Measurements from ENCODE around the gene SAC3D1.
"Not testable (repeated sequence)": the region's sequence is repeated elsewhere in the genome, so short reads cannot be mapped to it uniquely, and the experiment has no call there.

Gene SAC3D1

DNA sequence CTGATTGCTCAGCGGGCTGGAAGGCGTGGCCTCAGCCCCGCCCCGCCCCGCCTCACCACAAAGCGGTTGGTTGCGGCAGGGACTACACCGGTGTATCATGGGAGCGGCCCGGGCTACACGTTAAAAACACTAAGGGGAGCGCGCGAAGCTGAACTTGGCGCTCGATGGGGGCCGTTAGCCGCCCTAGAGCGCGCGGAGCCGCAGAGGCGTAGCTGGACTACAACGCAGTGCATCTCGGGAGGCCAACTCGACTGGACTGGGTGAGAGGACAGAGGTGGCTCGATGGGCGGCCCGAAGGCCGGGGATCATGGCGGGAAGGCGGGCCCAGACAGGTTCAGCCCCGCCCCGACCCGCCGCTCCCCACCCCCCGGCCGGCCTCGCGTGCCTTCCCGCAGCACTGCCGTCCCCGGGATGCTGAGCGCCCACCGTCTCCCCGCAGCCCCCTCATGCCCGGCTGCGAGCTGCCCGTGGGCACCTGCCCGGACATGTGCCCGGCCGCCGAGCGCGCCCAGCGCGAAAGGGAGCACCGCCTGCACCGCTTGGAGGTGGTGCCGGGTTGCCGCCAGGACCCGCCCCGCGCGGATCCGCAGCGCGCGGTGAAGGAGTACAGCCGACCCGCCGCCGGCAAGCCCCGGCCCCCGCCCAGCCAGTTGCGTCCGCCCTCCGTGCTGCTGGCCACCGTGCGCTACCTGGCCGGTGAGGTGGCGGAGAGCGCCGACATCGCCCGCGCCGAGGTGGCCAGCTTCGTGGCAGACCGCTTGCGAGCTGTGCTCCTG, at the start of gene SAC3D1:
Gene SAC3D1, plus strand, starts transcription at position 364 of the 776 bp plus-strand sequence. Its CDS starts 83 bp downstream, at position 447.
- peak; percentile 94 for DNase-seq

DNA sequence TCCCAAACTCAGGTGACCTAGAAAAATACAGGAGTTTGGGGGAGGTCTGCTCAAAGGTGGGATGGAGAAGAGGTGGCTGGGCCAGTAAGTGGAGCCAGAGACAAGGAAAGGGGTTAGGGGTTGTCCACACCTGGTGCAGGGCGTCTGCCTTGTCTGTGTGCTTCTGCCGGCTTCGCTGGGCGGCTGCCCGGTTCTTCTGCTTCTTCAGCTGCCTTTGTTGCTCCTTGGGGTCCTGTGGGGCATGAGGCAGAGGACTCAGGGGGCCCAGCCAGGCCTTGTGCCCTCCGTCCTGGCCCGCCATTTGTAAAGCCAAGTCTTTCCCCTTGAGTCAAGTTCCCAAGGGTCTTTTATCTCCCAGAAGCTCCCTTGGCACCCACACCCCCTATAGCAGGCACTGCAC, 46.7 kb upstream of the SAC3D1 start:
- DNase-seq: no peak

DNA sequence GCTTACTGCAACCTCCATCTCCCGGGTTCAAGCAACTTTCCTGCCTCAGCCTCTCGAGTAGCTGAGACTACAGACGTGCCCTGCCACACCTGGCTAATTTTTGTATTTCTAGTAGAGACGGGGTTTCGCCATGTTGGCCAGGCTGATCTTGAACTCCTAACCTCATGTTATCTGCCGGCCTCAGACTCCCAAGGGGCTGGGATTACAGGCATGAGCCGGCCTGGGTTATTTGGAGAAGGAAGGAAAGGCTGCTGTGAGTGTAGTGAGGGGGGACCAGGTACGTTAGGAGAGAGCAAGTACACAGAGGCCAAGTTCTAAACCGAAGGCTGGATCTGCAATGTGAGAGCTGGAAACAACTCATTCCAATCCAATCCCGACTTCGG, 44.7 kb upstream of the SAC3D1 start:
- no peak for DNase-seq

DNA sequence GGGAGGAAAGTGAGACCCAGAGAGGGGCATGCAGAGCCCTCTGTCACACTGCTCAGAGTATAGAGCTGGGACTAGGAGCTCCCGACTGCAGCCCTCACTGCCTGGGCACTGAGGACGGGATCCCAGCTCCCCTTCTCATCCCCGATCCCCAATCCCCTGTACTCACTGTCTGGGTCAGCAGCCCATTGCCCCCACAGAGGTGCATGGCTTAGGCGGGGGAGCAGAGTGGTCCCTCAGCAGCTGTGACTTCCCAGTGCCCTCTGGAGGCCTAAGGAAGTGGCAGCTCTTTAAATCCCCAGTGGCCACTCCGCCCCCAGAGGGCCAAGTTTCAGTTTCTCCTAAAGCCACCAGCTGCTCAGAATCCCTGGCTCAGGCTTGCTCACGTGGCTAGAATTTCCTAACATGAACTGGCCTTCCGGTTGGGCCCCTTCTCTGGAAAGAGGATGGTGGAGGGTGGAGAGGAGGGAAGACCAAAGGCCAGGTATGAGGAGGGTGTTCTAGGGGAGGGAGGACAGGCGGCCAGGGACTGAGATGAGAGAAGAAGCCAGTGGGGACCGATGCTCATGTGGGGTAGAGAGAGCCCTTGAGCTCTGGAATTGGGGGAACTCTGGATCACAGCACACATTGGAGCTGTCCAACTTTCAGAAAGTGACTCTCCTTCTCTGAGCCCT, 44.2 kb upstream of the SAC3D1 start, which contains the start of gene BATF2:
Gene BATF2, minus strand, starts transcription at position 262 of the 671 bp plus-strand sequence. Its CDS starts 57 bp downstream, at position 205.
- DNase-seq: no peak

DNA sequence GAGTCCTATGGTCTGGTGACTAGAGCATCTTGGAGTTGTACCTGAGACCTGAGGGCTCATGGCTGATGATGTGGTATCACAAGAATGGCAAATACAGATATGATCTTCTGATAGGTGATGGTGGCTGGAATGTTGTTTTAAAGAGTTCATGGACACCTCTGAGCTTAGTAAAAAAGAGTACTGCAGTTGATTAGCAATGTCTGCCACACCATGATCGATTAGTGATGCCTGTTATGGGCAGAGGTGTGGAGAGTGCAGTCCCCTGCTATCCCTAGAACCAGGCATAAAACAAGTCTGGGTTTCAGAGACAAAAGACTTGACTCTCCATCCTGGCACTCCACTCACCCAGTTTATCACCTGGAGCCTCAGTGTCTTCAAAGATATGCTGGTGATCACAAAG, 42.9 kb upstream of the SAC3D1 start:
- no peak for DNase-seq

DNA sequence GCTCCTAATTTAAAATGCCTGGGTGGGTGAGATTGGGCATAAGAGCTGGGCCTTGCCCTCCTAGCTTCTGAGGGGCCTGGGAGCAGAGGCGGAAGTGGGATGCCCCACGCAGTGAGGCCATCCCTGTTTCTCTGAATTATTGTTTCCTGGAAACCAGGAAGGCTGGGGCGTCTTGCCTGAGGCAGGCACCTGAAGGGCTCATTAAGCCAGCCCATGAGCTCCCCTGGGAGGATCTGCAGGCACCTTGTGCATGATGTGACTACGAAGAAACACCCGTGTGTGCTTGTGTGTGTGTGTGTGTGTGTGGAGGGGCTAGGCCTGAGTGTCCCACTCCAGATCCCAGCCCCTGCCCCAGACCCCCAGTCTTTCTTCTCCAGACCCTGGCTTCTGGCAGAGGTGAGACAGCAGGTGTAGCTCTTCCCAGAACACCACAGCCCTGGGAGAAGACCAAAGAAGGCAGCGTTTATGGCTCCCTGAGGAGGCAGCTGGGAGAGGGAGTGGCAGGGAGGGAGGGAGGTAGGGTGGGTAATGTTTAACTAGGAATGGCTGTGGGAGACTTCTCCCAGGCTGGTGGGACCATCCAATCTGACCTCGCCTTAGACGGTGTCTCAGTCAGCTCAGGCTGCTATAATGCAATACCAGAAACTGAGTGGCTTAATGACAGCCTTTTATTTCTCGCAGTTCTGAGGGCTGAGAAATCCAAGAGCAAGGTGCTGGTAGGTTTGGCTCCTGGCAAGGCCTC, 42.1 kb upstream of the SAC3D1 start:
- DNase-seq: no peak

DNA sequence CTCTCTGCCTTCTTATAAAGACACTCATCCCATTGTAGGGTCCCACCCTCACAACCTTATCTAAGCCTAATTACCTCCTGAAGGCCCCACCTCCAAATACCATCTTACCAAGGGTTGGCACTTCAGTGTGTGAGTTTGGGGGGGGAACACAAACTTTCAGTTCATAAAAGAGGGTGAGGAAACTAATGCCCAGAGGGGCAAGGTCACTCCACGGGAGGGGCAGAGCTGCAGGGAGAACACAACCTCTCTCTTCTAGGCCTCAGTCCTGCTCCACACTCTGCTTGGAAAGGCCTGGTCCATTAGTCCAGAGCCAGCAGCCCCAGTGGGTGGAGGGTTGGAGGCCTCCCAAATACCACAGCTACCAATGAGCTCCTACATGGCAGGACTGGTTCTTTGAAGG, 41.5 kb upstream of the SAC3D1 start:
- no peak for DNase-seq

DNA sequence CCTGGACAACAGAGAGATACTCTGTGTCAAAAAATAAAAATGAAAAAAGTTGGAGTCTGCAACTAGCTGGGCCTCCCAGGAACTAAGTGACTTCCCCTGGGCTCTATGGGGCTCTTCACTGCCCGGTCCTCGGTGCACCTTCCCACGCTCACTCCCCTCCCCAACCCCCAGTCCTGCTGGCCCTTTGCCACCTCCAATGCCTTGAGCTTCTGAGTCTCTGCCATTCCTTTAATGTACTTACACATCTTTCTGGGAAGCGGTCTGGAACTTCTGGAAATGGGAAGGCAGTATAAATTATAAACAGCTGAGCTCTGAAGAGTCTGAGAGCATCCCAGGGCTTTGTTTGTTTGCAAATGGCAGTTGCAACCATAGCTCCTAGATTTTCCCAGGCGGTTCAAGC, 38.3 kb upstream of the SAC3D1 start:
- DNase-seq: no peak

DNA sequence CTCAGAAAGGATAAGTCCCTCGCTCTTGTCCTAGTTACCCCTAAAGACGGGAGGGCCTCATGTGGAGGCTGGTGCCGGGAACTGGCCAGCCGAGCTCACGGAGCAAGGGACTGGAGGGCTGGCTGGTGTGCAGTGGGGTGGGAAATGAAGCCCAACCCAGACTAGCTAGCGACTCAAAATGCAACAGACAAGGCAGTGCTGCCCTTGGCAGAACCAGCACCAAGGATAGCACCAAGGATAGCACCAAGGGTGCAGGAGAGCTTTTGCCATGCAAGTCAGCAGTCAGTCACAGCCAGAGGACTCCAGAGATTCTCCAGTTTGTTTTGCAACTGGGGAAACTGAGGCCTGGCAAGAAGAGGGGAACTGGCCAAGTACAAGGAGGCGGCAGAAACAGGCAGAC, 37.7 kb upstream of the SAC3D1 start:
- no peak for DNase-seq

DNA sequence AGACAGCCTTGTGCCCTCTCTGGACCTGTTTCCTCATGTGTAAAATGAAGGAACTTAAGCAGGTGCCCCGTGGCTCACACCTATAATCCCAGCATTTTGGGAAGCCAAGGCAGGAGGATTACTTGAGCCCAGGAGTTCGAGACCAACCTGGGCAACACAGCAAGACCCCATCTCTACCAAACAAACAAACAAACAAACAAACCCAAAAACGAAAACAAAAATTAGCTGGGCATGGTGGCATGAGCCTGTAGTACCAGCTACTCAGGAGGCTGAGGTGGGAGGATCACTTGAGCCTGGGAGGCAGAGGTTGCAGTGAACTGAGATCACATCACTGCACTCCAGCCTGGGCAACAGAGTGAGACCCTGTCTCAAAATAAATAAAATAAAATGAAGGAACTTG, 37.0 kb upstream of the SAC3D1 start:
- not testable (repeated sequence) for DNase-seq

DNA sequence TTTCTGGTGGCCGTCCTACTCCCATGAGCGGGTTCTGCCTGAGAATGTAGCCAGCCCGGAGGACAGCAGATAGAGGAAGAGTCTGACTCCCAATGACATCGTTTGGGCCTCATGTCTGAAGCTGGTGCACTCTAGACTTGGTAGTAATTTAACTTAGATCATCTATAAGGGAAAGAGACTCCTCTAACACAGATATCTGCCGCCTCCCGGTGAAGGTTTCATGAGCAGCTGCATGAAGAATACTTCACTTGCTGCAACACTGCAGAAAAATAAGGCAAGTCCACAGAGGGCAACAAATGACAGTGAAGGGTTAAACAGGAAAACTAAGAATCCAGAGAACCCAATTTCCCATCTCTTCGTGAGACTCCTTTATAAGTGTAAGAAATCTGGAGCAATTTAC, 33.0 kb upstream of the SAC3D1 start:
- DNase-seq: no peak

DNA sequence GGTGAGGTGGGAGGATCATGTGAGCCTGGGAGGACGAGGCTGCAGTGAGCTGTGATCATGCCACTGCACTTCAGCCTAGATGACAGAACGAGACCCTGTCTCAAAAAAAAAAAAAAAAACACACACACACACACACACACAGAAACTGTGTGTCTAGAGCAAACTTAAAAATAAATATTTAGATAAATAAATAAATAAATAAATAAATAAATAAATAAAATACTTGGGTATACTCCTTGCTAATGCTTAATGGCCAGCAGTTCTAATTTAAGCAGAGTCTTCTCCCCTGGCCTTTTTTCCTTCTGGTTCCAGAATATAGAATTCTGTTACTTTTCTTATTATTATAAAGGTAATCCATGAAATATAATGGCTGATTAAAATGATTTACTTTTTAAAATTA, 32.1 kb upstream of the SAC3D1 start:
- no peak for DNase-seq

DNA sequence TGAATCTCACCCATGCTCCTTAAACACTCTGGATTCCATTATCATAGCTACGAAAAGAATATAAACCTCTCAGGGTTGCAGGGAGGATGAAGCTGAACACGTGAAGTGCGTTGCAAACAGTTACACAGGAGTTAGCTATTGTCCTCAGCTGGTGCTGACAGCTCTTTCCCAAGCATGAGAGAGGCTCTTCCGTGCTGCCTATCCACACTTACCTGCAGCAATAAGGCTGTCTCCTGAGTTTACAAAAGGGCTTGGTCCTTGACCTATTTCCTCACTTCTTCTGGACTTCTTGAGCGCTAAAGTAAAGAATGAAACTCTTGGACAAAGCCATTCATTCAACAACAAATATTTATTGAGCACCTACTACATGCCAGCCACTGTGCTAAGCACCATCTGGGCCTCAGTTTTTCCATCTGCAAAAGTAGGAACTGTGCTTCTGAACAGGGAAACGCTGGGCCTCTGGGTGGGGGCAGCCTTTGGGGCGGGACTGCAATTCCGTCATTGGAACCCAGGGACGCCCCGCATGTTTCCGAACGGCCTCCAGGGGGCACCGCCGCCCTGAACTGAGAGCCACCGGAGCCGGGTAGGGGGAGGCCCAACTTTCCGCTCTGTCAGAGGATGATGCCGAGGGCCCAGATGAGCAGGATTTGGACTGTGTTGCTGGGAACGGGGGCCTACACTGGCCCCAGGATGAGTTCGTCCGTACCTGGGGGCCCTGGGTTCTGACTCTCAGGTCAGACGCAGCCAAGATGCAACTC, 27.7 kb upstream of the SAC3D1 start:
- peak; percentile 84 for DNase-seq

DNA sequence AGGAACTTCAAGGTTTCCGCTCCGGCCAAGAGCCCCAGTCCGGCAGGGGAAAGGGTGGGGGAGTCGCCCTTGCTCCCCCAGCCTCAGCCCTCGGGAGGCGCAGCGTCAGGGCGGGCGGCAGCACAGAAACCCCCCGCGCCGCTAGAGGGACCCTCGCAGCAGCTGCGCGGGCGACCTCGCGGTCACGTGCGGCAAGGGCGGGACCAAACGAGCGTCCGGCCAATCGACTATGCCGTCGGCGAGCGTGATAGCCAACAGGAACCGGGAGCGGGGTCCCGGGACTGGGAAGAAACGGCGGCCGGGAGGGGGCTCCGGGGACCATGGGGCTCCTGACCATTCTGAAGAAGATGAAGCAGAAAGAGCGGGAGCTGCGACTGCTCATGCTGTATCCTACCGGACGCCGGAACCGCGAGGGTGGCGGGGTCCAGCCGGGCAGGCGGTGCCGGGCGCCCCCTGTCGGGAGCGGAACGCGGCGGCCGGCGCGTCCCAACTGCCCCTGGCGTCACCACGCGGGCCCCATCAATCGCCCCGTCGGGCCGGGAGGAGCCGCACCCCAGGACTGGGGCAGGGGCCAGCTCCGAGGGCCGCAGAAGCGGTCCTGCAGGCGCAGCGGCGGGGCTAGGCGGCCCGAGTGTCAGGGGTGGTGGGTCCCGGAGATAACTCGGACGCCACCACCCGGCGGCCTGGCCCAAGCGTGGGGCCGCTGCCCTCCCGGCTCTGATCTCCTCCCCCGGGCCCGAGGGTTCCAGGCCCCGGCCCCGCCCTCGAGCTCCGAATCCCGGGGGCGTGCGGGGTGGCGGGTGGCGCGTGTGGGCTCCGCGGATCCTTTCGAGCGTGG, 26.9 kb upstream of the SAC3D1 start, which contains the start of gene ARL2:
Gene ARL2, plus strand, starts transcription at position 273 of the 838 bp plus-strand sequence. Its CDS starts 48 bp downstream, at position 321.
- DNase-seq: peak; percentile 89

DNA sequence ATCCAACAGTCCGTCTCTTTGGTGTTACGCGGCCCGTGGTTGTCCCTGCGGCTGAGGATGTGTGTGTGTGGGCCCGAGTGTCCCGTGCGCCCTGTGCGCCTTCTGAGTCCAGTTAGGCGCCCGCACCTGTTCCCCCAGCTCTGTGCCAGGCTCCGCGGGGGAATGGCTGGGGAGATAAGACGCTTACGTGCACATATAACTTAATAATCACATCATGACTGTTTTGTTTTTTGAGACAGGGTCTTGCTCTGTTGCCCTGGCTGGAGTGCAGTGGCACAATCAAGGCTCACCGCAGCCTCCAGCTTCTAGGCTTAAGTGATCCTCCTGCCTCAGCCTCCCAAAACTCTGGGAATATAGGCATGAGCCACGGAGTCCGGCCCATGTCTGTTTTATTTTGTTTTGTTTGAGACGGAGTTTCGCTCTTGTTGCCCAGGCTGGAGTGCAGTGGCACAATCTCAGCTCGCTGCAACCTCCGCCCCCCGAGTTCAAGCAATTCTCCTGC, 26.2 kb upstream of the SAC3D1 start:
- no peak for DNase-seq

DNA sequence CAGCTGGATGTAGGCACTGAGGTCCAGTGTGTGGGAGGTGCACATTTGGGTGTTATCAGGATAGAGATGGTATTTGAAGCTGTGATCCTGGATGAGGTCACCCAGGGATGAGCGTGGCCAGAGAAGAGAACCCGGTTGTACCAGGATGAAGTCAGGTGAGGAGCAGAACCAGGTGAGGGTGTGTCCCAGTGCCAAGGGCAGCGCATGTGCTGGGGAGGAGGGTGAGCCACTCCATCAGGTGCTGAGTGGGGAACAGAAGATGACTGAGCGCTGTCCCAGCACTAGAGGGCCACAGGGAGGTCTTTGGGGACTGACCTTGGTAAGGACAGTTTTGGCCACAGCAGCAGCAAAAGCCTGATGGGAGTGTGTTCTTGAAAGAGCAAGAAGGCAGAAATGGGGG, 24.3 kb upstream of the SAC3D1 start:
- DNase-seq: no peak

DNA sequence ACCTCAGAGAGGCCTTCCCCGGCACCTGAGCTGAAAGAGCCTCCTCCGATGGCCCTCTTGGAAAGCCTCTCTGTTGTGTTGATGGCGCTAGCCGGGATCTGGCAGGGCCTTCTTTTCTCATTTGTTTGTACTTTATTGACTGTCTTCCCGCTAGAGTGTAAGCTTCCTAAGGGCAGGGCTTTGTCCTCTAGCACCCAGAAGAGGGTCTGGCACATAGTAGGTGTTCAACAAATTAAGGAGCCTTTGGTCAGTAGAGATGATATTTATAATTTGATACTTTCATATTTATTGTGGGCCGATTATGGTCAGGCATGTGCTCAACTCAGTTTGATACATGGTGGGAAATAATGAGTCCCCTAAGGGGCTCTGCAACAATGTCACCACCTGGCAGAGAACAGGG, 23.1 kb upstream of the SAC3D1 start:
- DNase-seq: no peak

DNA sequence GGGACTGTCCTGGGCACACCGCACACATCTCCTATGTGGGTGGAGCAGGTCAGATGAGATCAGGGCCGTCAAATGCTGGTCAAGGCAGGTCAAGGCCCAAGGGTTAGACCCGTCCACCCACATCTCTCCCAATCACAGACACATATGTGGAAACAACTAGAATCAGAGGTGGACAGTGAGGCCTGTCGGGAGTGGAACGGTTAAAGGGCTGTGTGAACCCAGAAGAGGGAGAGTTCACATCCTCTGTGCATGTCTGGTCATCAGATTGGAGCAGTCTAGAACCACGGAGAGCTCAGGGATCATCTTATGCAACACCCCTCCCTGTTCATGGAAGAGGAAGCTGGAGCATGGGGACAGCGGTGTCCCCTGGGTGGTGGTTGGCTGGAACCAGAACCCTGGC, 21.2 kb upstream of the SAC3D1 start:
- no peak for DNase-seq

DNA sequence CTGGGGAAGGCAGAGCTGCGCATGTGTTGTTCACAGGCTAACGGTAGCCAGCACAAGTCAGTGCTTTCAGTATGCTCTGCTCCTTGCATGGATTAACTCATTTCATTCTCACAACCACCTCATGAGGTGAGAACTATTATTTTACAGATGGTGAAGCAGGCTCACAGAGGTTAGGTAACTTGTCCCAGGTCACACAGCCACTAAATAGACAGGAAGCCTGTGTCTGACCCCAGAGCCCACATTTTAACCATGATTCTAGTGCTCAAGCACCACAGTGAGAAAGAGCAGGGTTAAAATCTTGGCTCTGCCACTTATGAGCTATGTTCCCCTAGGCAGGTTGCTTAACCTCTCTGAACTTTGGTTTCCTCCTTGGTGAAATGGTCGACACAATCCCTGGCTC, 20.0 kb upstream of the SAC3D1 start:
- no peak for DNase-seq

DNA sequence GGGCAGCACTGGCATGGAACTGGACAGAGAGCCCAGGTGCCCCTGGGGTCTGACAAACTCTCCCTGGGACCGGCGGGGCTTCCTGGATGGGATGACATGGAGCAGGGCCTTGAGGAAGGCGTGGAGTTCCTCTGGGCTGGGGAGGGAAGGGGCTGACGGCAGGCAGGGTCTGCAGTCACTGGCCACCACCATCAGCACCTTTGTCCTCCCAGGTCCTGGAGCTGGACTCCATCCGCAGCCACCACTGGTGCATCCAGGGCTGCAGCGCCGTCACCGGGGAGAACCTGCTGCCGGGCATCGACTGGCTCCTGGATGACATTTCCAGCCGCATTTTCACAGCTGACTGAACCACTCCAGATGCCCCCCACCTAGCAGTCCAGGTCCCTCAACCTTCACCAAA, 19.5 kb upstream of the SAC3D1 start:
- DNase-seq: no peak

DNA sequence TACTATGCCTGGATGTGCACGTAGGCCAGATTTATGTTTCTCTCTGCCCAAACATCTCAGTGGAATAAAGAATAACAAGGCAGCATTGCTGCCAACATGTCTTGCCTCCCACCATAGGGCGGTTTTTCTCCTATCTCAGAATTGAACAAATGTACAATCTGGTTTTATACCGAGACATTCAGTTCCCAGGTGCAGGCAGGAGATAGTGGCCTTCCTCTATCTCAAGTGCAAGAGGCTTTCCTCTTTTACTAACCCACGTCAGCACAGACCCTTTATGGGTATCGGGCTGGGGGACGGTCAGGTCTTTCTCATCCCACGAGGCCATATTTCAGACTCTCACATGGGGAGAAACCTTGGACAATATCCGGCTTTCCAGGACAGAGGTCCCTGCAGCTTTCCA, 17.5 kb upstream of the SAC3D1 start:
- not testable (repeated sequence) for DNase-seq

DNA sequence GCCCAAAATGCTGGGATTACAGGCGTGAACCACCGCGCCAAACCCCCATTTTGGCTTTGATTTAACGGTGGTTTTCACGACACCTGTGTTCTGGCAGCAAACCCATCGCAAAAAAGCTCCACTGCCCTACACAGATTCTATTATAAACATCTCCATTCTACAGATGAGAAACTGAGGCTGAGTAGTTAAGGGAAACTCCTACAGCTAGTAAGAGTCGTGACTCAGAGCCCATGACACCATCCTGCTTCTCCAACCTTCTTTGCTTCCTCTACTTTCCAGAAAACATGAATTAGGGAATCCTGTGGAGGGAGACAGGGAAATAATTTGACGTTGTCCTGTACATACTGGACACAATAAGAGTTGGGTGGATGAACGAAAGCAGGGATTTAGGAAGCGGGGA, 14.2 kb upstream of the SAC3D1 start:
- no peak for DNase-seq

Data from GDM1 (cell line).